Activated CD4-positive, CD25-positive, alpha-beta regulatory T cell (primary cell): Measurements from ENCODE around the gene ADPRHL1.

Source experiments
- DNase-seq, 4 experiments: peaks; one replicate each; lab custom pipeline; 2025; lab: John Stamatoyannopoulos, UW

ADPRHL1 gene

GRCh38 chr13:113432506-113433270, 20.6 kb downstream of the ADPRHL1 start:
- DNase-seq = no peak

DNA sequence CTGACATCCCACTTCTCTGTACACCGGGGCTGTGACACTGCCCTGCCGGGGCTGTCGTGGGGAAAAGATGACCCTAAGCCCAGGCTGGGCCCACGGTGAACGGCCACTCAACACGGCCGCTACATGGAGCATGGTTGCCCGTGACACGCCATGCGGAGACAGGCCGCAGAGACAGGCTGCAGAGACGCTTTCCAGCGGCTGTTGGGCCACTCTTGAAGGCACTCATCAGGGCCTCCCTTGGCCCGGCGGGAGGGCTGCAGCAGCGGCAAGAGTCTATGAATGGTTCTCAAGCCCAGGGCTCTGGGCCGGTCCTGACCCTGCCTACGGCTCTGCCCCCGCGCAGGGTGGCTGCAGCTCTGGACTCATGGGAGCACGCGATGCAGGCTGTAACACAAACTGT, 22.1 kb downstream of the ADPRHL1 start:
- no peak for DNase-seq

DNA sequence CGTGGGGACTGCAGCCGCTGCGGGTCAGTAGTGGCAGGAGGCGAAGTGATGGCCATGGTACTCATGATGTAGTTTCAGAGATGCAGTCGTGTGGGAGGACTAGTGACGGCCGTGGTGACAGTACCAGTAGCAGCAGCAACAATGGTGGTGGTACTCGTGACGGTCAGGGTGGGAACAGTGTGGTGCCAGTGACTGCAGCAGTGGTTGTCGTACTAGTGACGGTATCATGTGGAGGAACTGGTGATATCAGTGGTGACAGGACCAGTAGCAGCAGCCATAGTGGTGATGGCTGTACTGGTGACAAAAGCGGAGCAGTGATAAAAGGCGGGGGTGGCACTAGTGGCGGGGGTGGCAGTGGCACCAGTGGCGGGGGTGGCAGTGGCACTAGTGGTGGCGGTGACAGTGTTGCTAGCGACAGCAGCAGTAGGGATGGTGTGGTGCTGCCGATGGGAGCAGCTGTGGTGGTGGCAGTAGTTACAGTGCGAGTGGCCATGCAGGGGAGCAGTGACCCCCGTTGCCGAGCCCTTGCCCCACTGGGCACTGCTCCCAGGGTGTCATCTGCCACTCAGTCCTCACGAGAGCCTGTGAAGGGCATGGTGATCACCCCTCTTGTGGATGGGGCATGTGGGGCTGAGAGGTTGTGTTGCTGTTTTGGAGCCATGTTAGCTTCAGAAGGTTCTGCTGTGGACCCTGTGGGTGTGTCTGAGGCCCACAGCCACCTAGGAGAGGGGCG, 22.7 kb downstream of the ADPRHL1 start:
- DNase-seq = no peak

- no peak for DNase-seq
Measured at GRCh38 chr13:113429608-113429985, 23.7 kb downstream of the ADPRHL1 start.

DNA sequence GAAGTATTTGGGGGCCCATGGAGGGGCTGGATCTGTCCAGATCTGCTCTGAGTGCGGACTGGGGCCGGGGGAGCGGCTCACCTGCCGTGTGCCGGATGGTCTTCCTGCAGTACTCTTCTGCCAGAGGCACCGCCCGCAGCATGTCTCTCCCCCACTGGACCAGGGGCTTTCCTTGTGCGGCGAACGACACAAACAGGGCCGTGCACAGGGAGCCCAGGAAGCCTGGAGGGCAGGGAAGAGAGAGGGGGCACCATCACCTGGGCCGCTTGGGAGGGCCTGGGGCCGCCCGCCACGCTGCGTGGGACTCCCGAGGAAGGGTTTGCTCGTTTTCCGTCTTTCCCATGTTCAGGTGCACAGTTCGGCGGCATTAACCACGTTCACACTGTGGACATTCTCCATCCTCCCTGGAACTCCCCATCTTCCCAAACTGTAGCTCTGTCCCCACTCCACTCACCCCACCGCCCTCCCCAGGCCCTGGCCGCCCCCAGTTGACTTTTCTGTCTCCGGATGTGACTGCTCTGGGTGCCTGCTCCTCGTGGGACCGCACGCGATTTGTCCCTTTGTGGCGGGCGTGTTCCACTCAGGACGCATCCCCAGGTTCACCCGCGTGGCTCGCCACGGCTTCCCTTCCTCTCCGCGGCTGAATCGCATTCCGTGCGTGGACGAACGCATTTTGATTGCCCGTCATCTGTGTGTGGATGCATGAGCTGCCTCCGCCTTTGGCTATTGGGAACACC, 24.2 kb downstream of the ADPRHL1 start:
- no peak for DNase-seq

- no peak for DNase-seq
Measured at GRCh38 chr13:113428469-113428865, 24.8 kb downstream of the ADPRHL1 start.

- DNase-seq = no peak
Measured at GRCh38 chr13:113427562-113428468, 25.5 kb downstream of the ADPRHL1 start.

- no peak for DNase-seq
Measured at GRCh38 chr13:113426591-113426986, 26.7 kb downstream of the ADPRHL1 start.

DNA sequence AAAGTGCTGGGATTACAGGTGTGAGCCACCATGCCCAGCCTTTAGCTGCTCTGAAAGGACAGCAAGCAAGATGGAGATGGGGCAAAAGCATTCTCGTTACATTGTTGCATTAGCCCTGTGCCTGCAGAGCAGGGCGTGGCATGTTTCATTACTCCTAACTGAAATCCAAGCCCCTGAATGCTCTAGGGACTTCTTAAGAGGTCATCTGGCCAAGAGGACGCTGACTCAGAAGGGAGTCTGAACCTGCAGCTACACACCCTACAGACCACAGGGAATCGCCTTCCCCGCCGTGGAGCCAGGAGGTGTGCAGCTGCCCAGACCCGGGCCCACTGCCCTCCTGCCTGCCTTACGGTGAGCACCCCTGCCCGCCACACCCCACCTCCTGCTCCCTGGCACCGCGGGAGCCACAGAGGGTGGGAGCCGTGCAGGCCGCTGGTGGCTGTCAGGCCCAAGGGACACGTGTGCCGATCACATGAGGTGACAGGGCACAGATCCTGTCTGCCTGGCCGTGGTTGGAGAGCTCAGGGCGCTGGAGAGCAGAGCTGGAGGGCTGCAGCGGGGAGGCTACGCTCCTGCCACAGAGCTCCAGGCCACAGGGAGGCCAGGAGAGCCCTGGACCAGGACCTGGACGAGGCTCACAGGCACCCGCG, 27.2 kb downstream of the ADPRHL1 start:
- DNase-seq = no peak

DNA sequence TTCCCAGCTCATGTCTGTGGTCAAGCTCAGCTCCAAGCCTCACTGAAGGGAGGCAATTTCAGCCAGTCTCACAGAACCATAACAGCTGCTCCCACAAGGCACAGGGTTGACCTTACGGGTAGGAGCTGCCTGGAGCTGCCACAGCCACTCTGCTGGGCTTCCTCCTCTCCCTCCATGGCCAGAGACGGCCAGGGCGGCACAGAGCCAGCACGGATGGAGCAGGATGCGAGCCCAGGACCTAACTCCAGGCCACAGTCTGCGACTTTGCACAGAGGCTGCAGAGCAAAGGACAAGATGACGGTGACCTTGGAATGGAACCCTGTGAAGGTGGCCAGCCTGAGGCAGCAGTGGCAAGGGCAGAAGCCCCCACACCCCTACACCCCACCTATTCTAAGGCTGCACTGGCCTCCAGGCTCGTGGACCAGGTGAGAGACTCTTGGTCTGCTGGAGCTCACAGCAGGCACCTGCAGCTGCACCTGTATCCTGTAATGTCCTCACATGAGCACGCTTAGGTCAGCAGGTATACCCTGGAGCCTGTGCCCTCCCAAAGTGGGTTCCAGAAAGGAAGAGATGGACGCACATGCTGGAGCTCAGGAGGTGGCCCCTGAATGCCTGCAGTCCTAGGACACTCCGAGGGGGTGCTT, 29.6 kb downstream of the ADPRHL1 start:
- DNase-seq = no peak

GRCh38 chr13:113422807-113423519, 30.3 kb downstream of the ADPRHL1 start:
- no peak for DNase-seq

GRCh38 chr13:113421673-113422270, 31.5 kb downstream of the ADPRHL1 start:
- DNase-seq = no peak

GRCh38 chr13:113420833-113421600, 32.3 kb downstream of the ADPRHL1 start:
- no peak for DNase-seq

DNA sequence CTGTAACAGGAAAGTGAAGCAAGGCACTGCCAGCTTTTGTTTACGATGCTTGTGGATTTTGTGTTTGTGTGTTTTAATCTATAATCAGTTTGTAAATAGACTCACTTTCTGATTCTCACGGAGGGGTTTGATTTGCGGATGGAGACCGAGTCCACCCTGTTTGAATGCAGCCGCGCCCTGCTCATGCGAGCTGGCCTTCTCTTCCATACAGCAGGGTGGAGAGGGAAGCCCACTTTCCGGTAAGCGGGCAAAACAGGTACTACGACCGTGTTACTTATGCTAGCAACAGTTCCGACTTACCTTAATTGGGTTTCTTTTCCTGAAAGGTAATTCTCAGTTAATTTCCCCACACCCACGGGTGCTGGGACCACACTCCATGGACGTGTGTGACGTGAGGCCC, 33.1 kb downstream of the ADPRHL1 start:
- no peak for DNase-seq

DNA sequence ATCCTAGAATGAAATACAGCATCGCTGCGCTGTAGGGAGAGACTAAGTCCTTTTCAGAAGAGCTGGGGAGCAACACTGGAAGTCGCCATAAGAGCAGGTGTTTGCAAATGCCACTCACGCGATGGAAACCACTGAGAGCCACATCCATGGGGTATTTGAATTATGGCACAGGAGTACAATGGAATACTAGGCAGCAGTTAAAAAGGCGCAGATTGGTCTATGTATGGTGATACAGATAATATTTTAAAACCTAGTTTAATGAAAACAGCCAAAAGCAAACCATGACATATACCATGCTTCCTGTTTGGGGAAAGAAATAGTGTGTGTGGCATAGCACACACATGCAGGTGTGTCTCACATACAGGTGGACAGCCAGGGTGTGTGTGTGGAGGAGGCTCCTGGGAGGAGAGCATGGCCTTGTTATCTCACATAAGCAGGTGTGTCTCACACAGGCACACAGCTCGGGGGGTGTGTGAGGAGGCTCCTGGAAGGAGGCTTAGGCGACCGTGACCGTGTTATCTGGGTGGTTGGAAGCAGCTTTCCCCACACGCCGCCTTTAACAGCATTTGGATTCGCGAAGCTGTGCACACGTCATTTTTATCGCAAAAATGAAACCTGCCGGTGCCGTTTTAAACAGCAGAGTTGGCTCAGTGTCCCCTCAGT, 33.6 kb downstream of the ADPRHL1 start:
- no peak for DNase-seq

- DNase-seq = no peak
Measured at GRCh38 chr13:113418722-113419049, 34.6 kb downstream of the ADPRHL1 start.

DNA sequence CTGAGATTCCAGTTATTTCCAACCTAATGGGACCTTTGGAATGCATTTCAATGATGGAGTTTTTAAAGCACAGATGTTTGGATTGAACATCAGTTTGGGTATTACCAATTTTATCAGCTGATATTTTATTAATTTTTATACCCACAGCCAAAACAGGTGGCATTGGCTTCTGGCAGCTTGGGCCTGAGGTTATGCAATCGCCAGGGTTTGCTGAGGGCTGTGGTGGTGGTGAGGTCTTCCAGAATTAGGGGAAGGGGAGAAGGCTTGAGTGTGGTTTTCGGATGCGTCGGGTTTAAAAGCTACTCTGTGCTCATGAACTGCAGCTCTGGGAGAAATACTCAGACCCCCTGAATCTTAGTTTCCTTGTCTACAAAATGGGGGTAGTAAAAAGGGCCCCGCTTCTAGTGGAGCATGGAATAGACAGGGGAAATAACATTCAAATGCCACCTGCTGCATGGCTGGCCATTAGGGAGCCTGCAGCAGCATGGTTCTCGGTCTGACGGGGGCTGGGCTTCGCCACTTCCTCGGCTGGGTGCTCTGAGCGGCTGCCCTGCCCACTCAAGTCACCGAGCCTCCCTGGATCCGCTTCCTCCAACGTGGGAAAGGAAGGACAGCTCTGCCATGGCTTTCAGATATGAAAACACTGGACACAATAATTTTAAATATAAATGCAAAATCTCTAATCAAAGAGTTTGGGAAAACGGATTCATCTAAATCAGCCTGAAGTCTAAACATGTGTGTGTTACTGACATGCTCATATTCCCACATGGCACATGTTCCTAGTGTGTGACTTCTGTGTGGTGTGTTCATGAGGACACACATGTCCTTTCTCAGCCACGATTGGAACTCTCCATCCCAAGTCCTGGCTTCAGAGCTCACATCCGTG, 35.2 kb downstream of the ADPRHL1 start:
- no peak for DNase-seq
